Fibroblast of peridontal ligament (primary cell): ENCODE data around the gene ZFHX3.

Source experiments
- DNase-seq: peaks from one replicate; pipeline ENCODE4 v3.0.0-alpha.2; 2010; ENCODE audit errors: extremely low read depth

ZFHX3 gene

DNA sequence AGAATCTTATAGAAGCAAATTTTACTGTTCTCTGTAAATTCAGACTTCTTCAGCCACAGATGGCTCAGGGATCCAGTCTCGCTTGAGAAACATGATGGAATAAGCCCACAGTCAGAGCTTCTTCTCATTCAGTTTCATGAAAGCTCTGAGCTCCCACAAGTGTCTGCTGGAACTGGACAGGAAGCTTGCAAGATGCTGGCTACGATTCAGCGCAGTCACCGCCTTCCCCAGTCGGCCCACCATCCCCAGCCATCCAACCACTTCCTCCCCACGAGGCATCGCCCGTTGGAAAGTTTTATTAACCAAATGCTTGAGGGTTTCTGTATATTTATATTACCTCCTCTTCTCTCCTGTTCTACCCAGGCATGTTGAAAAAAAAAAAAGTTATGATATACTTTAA, 171.7 kb downstream of the ZFHX3 start:
- peak; percentile 86 for DNase-seq

- DNase-seq: peak; percentile 18
Measured at GRCh38 chr16:72875291-72876031, 172.5 kb downstream of the ZFHX3 start.

DNA sequence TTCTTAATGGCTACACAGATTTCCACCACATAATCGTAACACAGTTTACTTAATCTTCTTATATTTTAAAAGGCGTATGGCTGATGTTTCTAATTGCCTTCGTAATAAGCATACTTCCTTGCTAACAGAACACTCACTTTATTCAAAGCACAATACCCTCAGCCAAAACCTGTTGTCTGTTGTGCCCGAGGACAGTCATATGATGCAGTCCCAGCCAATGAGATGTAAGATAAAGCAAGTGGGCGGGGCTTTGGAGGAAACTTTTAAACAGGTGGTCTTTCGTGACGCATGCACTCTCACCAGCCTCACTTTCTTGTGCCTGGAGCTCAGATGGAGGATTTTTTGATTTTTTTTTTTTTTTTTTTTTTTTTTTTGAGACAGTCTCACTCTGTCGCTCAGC, 174.1 kb downstream of the ZFHX3 start:
- no peak for DNase-seq

GRCh38 chr16:72873044-72873443, 174.9 kb downstream of the ZFHX3 start:
- no peak for DNase-seq

DNA sequence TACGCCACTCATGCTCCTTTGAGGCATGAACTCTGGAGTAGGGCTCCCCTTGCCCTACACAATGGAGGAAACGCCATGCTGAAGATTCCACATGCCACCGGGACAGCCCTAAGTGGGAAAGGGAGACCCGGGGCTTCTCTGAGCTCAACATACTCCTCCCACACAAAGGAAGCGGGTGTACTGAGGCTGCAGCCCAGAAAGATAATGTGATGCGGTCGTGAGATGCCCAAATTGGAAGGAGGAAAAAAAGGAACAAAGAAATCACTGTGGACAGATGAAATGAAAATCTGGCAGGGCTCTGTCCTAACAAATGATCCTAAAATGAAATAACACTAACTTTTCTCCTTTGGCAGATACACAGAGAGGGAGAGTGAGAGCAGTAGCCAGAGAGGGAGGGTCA, 182.1 kb downstream of the ZFHX3 start:
- DNase-seq: no peak

DNA sequence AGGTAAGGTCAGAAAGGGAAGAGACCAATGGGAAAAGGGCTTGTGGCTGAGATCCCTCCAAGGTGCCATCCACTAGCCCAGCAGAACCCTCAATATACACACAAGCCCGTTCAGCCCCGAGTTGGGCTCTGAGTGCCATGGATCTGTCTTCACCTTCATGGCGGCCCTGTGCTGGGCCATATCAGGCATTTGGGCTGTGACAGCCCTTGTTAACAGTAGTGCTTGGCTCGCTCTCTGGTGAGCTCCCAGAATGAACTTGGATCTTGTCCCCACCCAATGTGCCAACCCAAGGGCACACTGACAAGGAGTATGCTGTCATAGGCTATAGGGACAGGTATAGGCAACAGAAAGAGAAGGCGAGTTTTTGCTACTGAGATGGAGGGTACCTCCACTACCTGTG, 182.7 kb downstream of the ZFHX3 start:
- DNase-seq: no peak

DNA sequence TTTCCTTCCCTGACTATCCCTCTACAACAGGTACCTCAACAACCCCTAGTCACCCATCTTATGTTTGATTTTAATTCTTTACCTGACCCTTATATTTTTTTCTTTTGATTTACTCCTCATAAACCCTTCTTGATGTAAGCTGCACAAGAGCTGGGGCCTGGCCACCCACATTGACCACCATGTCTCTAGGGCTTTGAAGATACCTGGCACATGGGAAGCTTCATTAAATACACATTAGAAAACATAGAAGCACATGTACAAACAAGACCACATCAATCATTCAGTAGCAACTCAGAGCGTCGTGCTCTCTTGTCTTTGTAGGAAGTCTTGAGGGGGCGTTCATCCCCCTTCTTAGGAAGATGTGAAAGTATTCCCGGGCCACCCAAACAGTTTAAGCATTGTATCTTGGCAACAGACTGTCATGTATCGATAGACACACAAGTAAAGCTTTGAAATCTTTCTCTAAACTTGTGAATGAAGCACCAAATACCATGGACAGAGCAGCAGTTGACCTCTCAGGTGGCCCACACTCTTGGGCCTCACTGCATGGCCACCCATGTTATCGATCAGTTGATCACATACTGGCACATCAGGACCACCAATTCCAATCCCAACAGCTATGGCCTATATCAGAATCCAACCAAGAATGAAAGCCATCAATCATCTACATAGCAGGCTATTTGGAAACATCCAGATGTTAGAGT, 183.6 kb downstream of the ZFHX3 start:
- no peak for DNase-seq

DNA sequence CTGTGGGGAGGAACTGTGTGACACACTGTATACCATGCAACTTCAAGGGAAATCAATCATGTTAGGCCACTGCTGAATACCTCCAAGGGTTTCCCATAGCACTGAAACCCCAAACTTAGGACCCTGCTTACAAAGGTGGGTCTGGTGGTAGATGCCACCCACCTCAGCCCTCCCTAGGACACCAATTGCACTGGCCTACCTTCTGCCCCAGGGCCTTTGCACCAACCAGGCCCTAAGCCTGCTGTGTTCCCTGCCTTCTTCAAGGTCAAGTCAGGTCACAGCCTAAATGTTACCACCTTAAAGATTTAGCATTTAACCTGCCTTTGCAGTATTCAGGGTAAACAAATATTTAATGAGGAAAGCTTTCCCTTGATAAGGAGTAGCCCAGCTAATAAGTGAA, 185.8 kb downstream of the ZFHX3 start:
- no peak for DNase-seq

DNA sequence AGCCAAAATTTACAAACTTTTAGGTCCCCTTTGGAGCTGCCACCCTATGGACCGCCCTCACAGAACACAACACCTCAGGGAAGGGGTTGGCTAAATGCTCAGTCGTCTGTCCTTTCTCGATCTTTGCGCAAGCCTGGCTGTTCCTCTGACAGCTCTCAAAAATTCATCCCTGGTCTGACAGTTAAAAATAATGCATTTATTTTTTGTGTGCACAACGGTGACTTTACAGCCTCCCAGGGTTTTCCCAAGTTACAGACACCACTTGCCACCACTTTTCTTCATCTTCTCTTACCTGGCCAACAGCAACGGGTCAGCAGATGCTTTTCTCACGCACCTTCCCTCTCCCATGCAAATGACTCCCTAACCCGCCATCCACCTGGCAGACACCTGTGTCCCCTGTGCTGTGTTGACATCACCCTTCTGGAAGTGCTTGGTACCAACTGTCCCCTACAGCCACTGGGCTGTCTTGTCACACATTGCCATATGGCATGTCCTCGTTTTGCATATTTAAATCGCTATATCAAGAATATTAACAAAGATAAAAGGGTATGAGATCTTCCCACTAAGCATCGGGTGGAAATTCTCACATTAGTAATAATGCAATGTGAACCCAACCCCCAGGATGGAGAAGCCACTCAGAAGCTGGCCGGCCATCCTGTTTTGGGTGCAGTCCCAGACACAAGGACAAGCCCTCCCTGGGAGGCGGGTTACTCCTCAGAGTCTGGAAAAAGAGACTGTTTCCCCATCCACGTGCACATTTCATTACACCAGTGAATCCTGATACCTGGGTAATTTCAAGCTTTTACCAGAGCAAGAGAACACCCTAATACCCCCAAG, 187.0 kb downstream of the ZFHX3 start:
- DNase-seq: no peak

- DNase-seq: no peak
Measured at GRCh38 chr16:72859581-72859980, 188.3 kb downstream of the ZFHX3 start.

DNA sequence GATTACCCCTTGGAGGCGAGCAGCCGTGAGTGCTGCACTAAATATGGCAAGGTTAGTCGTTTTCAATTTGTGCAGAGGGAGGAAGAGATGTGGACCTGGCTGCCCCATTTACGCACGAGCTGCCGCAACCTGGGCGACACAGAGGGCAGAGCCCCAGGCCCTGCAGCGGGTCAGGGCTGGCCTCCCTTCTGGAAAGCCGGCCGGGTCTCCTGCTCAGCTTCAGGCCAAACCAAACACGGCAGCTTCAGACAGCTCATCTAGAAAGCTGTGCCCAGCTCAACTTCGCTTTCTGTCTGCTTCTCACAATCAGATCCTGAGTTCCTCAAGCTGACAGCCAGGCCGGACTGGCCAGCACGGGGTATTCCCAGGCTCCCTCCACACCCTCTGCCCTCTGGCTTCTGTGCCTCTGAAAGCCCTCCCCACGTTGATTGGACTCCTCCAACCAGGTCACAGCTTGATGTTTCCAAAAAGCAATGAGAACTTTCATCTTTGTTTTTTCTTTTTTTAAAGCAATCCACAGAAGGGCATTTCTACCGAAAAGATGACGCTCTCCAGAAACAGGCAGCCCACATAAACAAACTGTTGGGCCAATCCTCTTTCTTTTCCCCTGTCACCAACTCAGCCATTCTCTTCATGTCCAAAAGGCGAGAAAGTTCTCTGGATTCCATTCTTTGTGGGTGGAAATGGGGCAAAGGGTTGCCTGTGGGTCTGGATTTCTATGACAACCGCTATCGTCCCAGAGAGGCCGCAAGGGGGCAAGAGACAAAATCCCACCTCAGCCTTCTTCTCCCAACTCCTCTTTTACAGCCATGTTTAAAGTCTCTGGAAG, 189.0 kb downstream of the ZFHX3 start:
- DNase-seq: peak; percentile 75

GRCh38 chr16:72857834-72858664, 189.9 kb downstream of the ZFHX3 start:
- no peak for DNase-seq

- DNase-seq: no peak
Measured at GRCh38 chr16:72856797-72857196, 191.1 kb downstream of the ZFHX3 start.

DNA sequence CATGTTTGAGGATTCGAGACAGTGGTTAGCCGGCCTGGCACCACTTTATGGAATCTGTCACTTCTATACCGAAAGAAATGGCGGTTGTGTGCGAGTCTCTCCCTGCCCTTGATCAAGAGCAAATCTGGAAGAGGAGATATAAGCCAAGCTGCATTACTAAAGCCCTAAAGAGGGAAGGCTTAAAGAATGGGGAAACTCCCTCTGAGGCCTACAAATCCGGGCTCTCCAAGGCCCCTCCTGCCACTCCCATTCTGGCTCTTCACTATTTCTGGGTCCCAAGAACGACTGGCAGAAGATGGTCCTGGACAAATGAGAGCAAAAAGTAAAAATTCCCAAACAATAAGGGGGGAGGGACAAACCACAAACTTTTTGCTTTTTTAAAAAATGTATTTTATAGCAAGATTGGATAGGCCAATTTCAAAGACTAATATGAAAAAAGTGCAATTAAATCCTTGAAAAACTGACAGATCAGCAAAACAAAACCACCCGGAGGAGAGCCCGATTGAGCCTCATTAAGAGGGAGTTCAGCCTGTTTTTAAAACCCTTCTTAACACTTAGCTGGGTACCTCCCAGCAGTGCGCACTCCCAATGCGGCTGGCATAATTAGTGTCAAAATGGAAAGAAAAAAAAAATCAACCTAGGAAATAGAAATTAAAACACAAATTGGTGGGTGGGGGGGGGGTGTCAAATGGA, 193.5 kb downstream of the ZFHX3 start:
- DNase-seq: no peak

DNA sequence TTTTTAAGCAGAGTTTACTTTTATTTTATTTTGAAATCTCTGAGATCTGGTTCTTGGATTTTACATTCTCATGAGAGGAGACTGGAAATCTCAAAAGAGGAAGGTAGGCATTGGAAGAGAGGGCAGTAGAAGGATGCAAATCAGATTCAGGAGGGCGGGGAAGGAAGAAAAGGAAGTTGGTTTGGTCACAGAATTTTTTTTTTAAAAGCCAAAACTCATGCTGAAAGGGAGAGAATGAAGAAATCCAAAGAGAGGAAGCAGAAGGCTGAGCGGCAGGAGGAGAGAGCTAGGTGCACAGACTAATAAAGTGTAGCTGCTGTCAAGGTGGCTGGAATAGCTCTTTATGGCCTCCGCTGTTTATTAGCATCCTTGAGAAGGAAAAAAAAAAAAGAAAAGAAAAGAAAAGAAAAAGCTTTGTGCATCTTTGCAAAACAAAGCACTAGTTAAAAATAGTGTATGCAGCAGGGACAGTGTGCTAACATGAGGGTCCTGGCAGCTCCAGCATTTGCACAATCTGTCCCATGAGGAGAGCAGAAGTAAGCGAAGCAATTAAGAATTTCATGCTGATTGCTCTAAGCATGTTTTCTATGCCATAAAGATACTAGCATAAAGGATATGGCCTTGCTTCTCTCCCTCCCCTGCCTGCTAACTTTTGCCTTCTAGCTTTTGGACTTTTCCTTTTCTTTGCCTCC, 194.2 kb downstream of the ZFHX3 start:
- no peak for DNase-seq

GRCh38 chr16:72852421-72852820, 195.5 kb downstream of the ZFHX3 start:
- DNase-seq: no peak

DNA sequence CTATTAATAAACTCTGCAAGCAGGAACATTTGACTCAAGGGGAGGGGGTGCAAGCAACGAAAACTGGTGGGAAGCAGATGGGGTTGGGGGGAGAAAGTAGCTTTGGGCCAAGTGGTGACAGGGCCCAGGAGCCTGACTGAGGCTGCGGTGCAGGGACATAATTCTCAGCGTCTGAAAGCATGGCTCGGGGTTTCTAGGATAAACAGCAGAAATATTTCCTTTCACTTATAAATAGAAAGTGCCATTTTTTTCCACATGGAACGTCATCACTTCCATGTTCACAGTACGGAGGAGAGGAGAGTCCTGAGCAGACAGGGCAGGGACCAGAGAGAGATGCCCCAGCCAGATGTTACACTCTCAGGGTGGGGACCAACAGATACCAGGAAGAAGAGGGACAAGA, 197.1 kb downstream of the ZFHX3 start:
- peak; percentile 84 for DNase-seq

GRCh38 chr16:72850021-72850420, 197.9 kb downstream of the ZFHX3 start:
- no peak for DNase-seq
